Myometrial cell (primary cell): Measurements from ENCODE around the gene TRIM10. TPM values are rescaled to one million over a fixed set of nuclear protein-coding genes. Genes with fewer than 3 reads are reported as not detected.

ENCODE experiments used
- total RNA-seq: library from RNA; depleted of rRNA; stranded (reverse); fragments of >200 nt; gene quantifications from 2 replicates; pipeline ENCODE4 v1.2.3, GENCODE V29; 2015

TRIM10 gene, protein sequence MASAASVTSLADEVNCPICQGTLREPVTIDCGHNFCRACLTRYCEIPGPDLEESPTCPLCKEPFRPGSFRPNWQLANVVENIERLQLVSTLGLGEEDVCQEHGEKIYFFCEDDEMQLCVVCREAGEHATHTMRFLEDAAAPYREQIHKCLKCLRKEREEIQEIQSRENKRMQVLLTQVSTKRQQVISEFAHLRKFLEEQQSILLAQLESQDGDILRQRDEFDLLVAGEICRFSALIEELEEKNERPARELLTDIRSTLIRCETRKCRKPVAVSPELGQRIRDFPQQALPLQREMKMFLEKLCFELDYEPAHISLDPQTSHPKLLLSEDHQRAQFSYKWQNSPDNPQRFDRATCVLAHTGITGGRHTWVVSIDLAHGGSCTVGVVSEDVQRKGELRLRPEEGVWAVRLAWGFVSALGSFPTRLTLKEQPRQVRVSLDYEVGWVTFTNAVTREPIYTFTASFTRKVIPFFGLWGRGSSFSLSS
- total RNA-seq: not detected in 2 replicates

DNA sequence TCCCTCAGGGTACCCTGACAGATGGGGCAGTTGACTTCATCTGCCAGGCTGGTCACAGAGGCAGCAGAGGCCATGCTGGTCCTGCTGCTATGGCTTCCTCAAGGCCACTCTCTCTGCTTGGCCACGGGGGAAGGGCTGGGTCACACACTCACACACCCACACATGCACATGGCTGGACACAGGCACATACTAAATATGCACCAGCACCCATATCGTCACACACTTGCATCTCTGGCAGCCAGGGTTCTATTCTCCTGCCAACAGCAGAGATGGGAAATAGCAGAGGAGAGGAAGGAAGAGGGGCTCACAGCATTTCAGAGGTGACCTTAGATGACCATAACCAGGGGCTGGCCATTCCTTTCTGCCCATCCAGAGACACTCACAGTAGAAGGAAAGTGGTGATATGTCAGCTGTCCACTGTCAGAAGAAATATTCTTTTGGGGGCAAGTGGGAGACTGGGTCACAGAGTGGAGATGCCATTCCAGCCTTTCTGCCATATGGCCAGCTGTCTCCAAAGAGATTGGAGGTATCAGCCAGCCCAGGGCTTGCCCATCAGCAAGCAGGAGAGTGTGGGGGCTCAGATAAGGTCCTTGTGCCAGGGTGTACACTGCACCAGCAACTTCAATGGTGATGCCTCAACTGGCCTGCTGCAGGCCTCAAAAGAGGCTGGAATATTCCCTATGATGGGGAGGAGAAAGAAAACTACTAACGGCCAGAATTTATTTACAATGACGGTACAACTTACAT lies at the start of gene TRIM10:
TRIM10 (minus strand) TSS at position 427 of the 747 bp plus-strand sequence; CDS start at position 74, 353 bp downstream.

DNA sequence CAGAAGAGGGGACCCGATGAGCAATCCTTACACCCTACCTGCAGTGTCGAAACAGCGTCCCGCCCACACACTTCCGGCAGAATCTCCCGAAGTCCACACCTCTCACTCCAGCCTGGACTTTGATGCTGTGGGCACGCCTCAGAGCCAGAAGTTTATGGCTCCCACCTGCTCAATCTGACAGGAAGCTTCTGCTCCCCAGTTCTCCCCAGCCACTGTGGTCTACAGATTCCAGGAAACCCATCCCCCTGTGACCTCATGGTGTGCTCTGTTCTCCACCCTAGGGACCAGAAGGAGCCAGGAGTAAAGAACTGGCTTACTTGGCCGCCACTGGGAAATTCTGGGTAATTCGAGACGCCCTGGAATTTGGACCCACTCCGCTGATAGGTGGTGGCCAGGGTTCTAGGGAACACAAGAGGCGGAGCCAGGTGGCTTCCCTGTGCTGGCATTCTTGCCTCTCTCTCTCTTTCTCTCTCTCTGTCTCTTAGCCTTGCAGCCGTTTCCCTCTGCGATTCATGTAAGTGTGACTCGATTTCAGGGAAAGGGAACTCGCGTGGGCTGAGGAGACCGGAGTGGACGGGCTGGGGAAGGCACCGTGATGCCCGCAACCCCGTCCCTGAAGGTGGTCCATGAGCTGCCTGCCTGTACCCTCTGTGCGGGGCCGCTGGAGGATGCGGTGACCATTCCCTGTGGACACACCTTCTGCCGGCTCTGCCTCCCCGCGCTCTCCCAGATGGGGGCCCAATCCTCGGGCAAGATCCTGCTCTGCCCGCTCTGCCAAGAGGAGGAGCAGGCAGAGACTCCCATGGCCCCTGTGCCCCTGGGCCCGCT lies 2.3 kb upstream of the TRIM10 start, which contains the start of gene TRIM15:
TRIM15 (plus strand) TSS at position 457 of the 828 bp plus-strand sequence; CDS start at position 596, 139 bp downstream.

DNA sequence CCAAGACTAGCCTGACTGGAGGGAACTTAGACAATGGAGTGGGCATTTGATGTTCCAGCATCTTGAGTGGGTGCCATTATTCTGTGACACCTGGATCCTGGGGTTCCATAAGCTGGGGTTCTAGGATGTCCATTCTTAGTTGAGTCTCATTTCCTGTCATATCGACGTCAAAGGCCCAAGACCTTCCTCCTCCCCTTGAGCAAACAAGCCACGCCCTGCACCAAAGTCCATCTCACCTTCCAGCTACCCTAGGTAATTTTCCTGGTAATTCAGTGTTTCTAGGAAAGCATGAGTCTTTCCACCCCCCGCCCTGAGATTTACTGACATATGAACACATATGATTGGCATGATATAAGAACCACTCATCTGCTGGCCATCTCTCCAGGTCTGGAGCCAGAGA lies 25.3 kb downstream of the TRIM10 start, which contains the start of gene TRIM40:
TRIM40 (plus strand) TSS at position 384 of the 400 bp plus-strand sequence. CDS start 897 bp downstream, outside the sequence.

GRCh38 chr6:30113003-30113759 lies 47.8 kb downstream of the TRIM10 start, which contains the start of gene TRIM31:
Gene TRIM31 (minus strand): TSS chr6:30113090. CDS start chr6:30112805, 285 bp downstream.

Other genes with a start within 250 kb of the TRIM10 start
- gene HLA-A, start 218.7 kb downstream of the TRIM10 start, total RNA-seq: 331 and 425 TPM in 2 replicates
- gene POLR1H, start 99.9 kb downstream of the TRIM10 start, total RNA-seq: 33.0 and 40.4 TPM in 2 replicates
- gene PPP1R11, start 94.0 kb downstream of the TRIM10 start, total RNA-seq: 32.0 and 40.4 TPM in 2 replicates
- not detected in 2 replicates for gene RNF39, start 85.4 kb downstream of the TRIM10 start, total RNA-seq
- gene TRIM31, start 48.1 kb downstream of the TRIM10 start, total RNA-seq: not detected in 2 replicates
- not detected in 2 replicates for gene TRIM40, start 25.1 kb downstream of the TRIM10 start, total RNA-seq
- gene TRIM15, start 2.3 kb upstream of the TRIM10 start, total RNA-seq: not detected in 2 replicates
- gene TRIM26, start 52.2 kb upstream of the TRIM10 start, total RNA-seq: 30.8 and 34.9 TPM in 2 replicates
- 11.2 and 19.5 TPM in 2 replicates for gene TRIM39, start 165.7 kb upstream of the TRIM10 start, total RNA-seq
- 33.7 and 60.1 TPM in 2 replicates for gene RPP21, start 183.9 kb upstream of the TRIM10 start, total RNA-seq